Endothelial cell (in vitro differentiated cells): ENCODE measurements around the gene MAGEB10. TPM values are rescaled to one million over a fixed set of nuclear protein-coding genes. Genes with fewer than 3 reads are reported as not detected.
"Not testable (repeated sequence)": the region's sequence is repeated elsewhere in the genome, so short reads cannot be mapped to it uniquely, and the experiment has no call there.

Experiments
- DNase-seq: peaks from one replicate; pipeline ENCODE4 v3.0.0; 2021; ENCODE audit warnings: low spot score
- H3K27ac Mint-ChIP-seq: one replicate; pipeline ENCODE4 v1.8.0; 2021; ENCODE audit warnings: mixed read lengths, inconsistent platforms; ENCODE audit not compliant: unreplicated experiment
- H3K27me3 Mint-ChIP-seq: one replicate; pipeline ENCODE4 v1.8.0; 2021; ENCODE audit warnings: mild to moderate bottlenecking, moderate library complexity, mixed read lengths, inconsistent platforms; ENCODE audit not compliant: unreplicated experiment
- H3K36me3 Mint-ChIP-seq: one replicate; pipeline ENCODE4 v1.8.0; 2021; ENCODE audit warnings: mild to moderate bottlenecking, low read depth, mixed read lengths, inconsistent platforms; ENCODE audit not compliant: unreplicated experiment
- H3K4me1 Mint-ChIP-seq: one replicate; pipeline ENCODE4 v1.8.0; 2021; ENCODE audit warnings: mild to moderate bottlenecking, mixed read lengths, inconsistent platforms; ENCODE audit not compliant: unreplicated experiment
- H3K4me3 Mint-ChIP-seq: one replicate; pipeline ENCODE4 v1.8.0; 2021; ENCODE audit warnings: mild to moderate bottlenecking, mixed read lengths, inconsistent platforms; ENCODE audit not compliant: unreplicated experiment
- H3K9me3 Mint-ChIP-seq: one replicate; pipeline ENCODE4 v1.8.0; 2021; ENCODE audit warnings: mixed read lengths, inconsistent platforms; ENCODE audit not compliant: unreplicated experiment
- CTCF ChIP-seq: fragments of 200-600 bp; sonication (generic); IDR thresholded peaks from one replicate; pipeline ENCODE4 v1.5.0; 2021; ENCODE audit warnings: antibody characterized with exemption; ENCODE audit not compliant: unreplicated experiment
- total RNA-seq: library from RNA; stranded (reverse); fragmentation: NEBNext Ultra II Directional; extraction: Animal tissue kit (Norgen Biotek cat#: 25700); gene quantifications from one replicate; pipeline ENCODE4 v1.2.1, GENCODE V29; 2021; ENCODE audit not compliant: unreplicated experiment

Gene MAGEB10
- total RNA-seq, 1 donor from 2014 or later, result not detected

- H3K27ac Mint-ChIP-seq, result no peak overlapping the region
- no peaks in the 10 kb centered on the region for H3K9me3 Mint-ChIP-seq
- no peak overlapping the region for H3K4me3 Mint-ChIP-seq
- no peaks in the 10 kb centered on the region for H3K36me3 Mint-ChIP-seq
- TF ChIP-seq CTCF, result no peak
- no peak for DNase-seq
- H3K4me1 Mint-ChIP-seq, result no peaks in the 10 kb centered on the region
- H3K27me3 Mint-ChIP-seq, result no peaks in the 10 kb centered on the region
These were observed 10.2 kb upstream of the MAGEB10 start for GRCh38 chrX:27797575-27797974.

GRCh38 chrX:27808226-27808625, 436 bp downstream of the MAGEB10 start:
- no peak for TF ChIP-seq CTCF
- Mint-ChIP-seq H3K4me1 (no peaks in the 10 kb centered on the region), H3K27me3 (no peaks in the 10 kb centered on the region), H3K9me3 (no peaks in the 10 kb centered on the region), H3K4me3 (no peak overlapping the region), H3K27ac (no peak overlapping the region), H3K36me3 (no peaks in the 10 kb centered on the region)
- DNase-seq, result no peak

GRCh38 chrX:27808991-27809859, 1.4 kb downstream of the MAGEB10 start:
- not testable (repeated sequence) for DNase-seq, H3K27ac Mint-ChIP-seq, H3K27me3 Mint-ChIP-seq, H3K4me3 Mint-ChIP-seq, H3K36me3 Mint-ChIP-seq, H3K4me1 Mint-ChIP-seq, H3K9me3 Mint-ChIP-seq

- no peak overlapping the region for H3K4me3 Mint-ChIP-seq
- no peak for TF ChIP-seq CTCF
- H3K4me1 Mint-ChIP-seq, result no peaks in the 10 kb centered on the region
- no peaks in the 10 kb centered on the region for H3K36me3 Mint-ChIP-seq
- no peak for DNase-seq
- H3K27me3 Mint-ChIP-seq, result no peaks in the 10 kb centered on the region
- no peak overlapping the region for H3K27ac Mint-ChIP-seq
- no peaks in the 10 kb centered on the region for H3K9me3 Mint-ChIP-seq
These were observed 7.4 kb downstream of the MAGEB10 start for GRCh38 chrX:27815209-27815608.

- no peaks in the 10 kb centered on the region for H3K36me3 Mint-ChIP-seq
- no peak for TF ChIP-seq CTCF
- H3K4me1 Mint-ChIP-seq, result no peaks in the 10 kb centered on the region
- H3K4me3 Mint-ChIP-seq, result no peak overlapping the region
- H3K27ac Mint-ChIP-seq, result no peak overlapping the region
- no peaks in the 10 kb centered on the region for H3K27me3 Mint-ChIP-seq
- no peak for DNase-seq
- no peaks in the 10 kb centered on the region for H3K9me3 Mint-ChIP-seq
These were observed 16.0 kb downstream of the MAGEB10 start for GRCh38 chrX:27823812-27824211.
